GM21367 (cell line): ENCODE data around the gene PRAMEF13.
"Not testable (repeated sequence)": the region's sequence is repeated elsewhere in the genome, so short reads cannot be mapped to it uniquely, and the experiment has no call there.

Experiments used
- ATAC-seq: cut with Tn5 transposase; IDR thresholded peaks from one replicate; pipeline ENCODE4 v1.9.1; 2021; ENCODE audit not compliant: unreplicated experiment

The PRAMEF13 gene

GRCh38 chr1:13171548-13171947 is 29.7 kb downstream of the PRAMEF13 start, which contains the start of gene PRAMEF9:
Gene PRAMEF9, plus strand, starts transcription at chr1:13171848. Its CDS starts 3,433 bp downstream, at chr1:13175281.
- ATAC-seq = not testable (repeated sequence)

- not testable (repeated sequence) for ATAC-seq
Observed at GRCh38 chr1:13165531-13165930, 35.7 kb downstream of the PRAMEF13 start, which contains the start of gene HNRNPCL4. Gene HNRNPCL4, minus strand, starts transcription at chr1:13165631. Its CDS starts 164 bp downstream, at chr1:13165467.

GRCh38 chr1:13155909-13156308 is 45.3 kb downstream of the PRAMEF13 start, which contains the start of gene PRAMEF26:
Gene PRAMEF26, minus strand, starts transcription at chr1:13156009. Its CDS starts 2,914 bp downstream, at chr1:13153095.
- ATAC-seq = not testable (repeated sequence)
